Neuronal stem cell (in vitro differentiated cells): ENCODE measurements around the gene CEP170B.
A peak's percentile ranks its signal among the peaks of the same experiment; 100 is the strongest.
"Not testable (repeated sequence)": the region's sequence is repeated elsewhere in the genome, so short reads cannot be mapped to it uniquely, and the experiment has no call there.

Experiments
- DNase-seq: peaks from one replicate; pipeline ENCODE4 v3.0.0-alpha.2; 2013; ENCODE audit warnings: low spot score
- H2AFZ ChIP-seq: one replicate; pipeline ENCODE4 v1.6.1; 2013; ENCODE audit warnings: mild to moderate bottlenecking, low read length, inconsistent platforms
- H2AK5ac ChIP-seq: 2 replicates; pipeline ENCODE4 v1.6.1; 2013; ENCODE audit warnings: low read depth, mild to moderate bottlenecking, inconsistent platforms, low read length, moderate library complexity, mixed read lengths
- H2BK120ac ChIP-seq: 2 replicates; pipeline ENCODE4 v1.6.1; 2013; ENCODE audit warnings: low read depth, mild to moderate bottlenecking, inconsistent platforms, low read length, moderate library complexity, mixed read lengths
- H2BK12ac ChIP-seq: one replicate; pipeline ENCODE4 v1.6.1; 2013; ENCODE audit warnings: low read length, inconsistent platforms
- H2BK15ac ChIP-seq: 2 replicates; pipeline ENCODE4 v1.6.1; 2013; ENCODE audit warnings: mild to moderate bottlenecking, low read length, inconsistent platforms, mixed read lengths
- H2BK5ac ChIP-seq: one replicate; pipeline ENCODE4 v1.6.1; 2013; ENCODE audit warnings: inconsistent platforms, mild to moderate bottlenecking, low read length, moderate library complexity
- H3K14ac ChIP-seq: one replicate; pipeline ENCODE4 v1.6.1; 2013; ENCODE audit warnings: low read length, inconsistent platforms
- H3K18ac ChIP-seq: 2 replicates; pipeline ENCODE4 v1.6.1; 2013; ENCODE audit warnings: low read length, inconsistent platforms
- H3K23ac ChIP-seq: 2 replicates; pipeline ENCODE4 v1.6.1; 2013; ENCODE audit warnings: low read depth, mild to moderate bottlenecking, mixed read lengths, low read length, inconsistent platforms; ENCODE audit not compliant: poor library complexity
- H3K27ac ChIP-seq: replicated peaks from 3 replicates; pipeline ENCODE4 v1.5.1; 2013; ENCODE audit warnings: low read length, inconsistent platforms
- H3K27me3 ChIP-seq, 3 experiments: 2 replicates each; pipeline ENCODE4 v1.6.1; 2013; ENCODE audit warnings: low read length in 3 of 3, mild to moderate bottlenecking in 2 of 3, inconsistent platforms in 1 of 3, low read depth in 1 of 3, mixed read lengths in 1 of 3, moderate library complexity in 1 of 3; ENCODE audit not compliant: control insufficient read depth in 3 of 3, insufficient read depth in 3 of 3
- H3K36me3 ChIP-seq, 2 donors: replicated peaks in 1 of 2; 2 replicates each; pipeline ENCODE4 v1.6.1; 2013; ENCODE audit warnings: low read length in 2 of 2; ENCODE audit not compliant: control insufficient read depth in 2 of 2, insufficient read depth in 2 of 2
- H3K4ac ChIP-seq: 2 replicates; pipeline ENCODE4 v1.6.1; 2013; ENCODE audit warnings: inconsistent platforms, mild to moderate bottlenecking, low read length, moderate library complexity
- H3K4me1 ChIP-seq, 2 donors: 1 replicate in 1 of 2; 2 replicates in 1 of 2; pipeline ENCODE4 v1.6.1; 2013; ENCODE audit warnings: low read length in 2 of 2, low read depth in 1 of 2; ENCODE audit not compliant: control insufficient read depth in 2 of 2, insufficient read depth in 1 of 2
- H3K4me2 ChIP-seq: one replicate; pipeline ENCODE4 v1.6.1; 2013; ENCODE audit warnings: mild to moderate bottlenecking, low read length, inconsistent platforms; ENCODE audit not compliant: insufficient read depth, poor library complexity, severe bottlenecking
- H3K4me3 ChIP-seq, 2 donors: 2 replicates each; pipeline ENCODE4 v1.5.1; 2013; ENCODE audit warnings: low read length in 2 of 2, mild to moderate bottlenecking in 2 of 2, inconsistent platforms in 1 of 2, moderate library complexity in 1 of 2
- H3K79me1 ChIP-seq: one replicate; pipeline ENCODE4 v1.6.1; 2013; ENCODE audit warnings: low read depth, mild to moderate bottlenecking, inconsistent platforms, low read length, moderate library complexity
- H3K9ac ChIP-seq: one replicate; pipeline ENCODE4 v1.6.1; 2013; ENCODE audit warnings: mild to moderate bottlenecking, low read depth, low read length, inconsistent platforms; ENCODE audit not compliant: poor library complexity
- H3K9me3 ChIP-seq, 2 donors: replicated peaks in 1 of 2; 2 replicates each; pipeline versions ENCODE3 to v1.6.1; 2013; ENCODE audit warnings: low read length in 2 of 2, mild to moderate bottlenecking in 2 of 2, inconsistent platforms in 1 of 2, low read depth in 1 of 2, mixed read lengths in 1 of 2, moderate library complexity in 1 of 2; ENCODE audit not compliant: control insufficient read depth in 2 of 2, insufficient read depth in 1 of 2
- H4K8ac ChIP-seq: one replicate; pipeline ENCODE4 v1.6.1; 2013; ENCODE audit warnings: low read depth, mild to moderate bottlenecking, inconsistent platforms, low read length, moderate library complexity
- H4K91ac ChIP-seq: one replicate; pipeline ENCODE4 v1.6.1; 2013; ENCODE audit warnings: low read length, low read depth, mild to moderate bottlenecking, inconsistent platforms; ENCODE audit not compliant: poor library complexity
- WGBS, 2 donors: extraction: QIAGEN DNeasy Blood & Tissue Kit; methylation state at CpG; one replicate each; pipeline ENCODE4 v1.1.7; 2013; ENCODE audit warnings: missing lambda C conversion rate in 2 of 2, mixed read lengths in 1 of 2; ENCODE audit not compliant: insufficient read length in 2 of 2, insufficient replicate concordance in 1 of 2; ENCODE audit errors: extremely low coverage in 2 of 2; 5-methylcytosine and 5-hydroxymethylcytosine counted together

The CEP170B gene

DNA sequence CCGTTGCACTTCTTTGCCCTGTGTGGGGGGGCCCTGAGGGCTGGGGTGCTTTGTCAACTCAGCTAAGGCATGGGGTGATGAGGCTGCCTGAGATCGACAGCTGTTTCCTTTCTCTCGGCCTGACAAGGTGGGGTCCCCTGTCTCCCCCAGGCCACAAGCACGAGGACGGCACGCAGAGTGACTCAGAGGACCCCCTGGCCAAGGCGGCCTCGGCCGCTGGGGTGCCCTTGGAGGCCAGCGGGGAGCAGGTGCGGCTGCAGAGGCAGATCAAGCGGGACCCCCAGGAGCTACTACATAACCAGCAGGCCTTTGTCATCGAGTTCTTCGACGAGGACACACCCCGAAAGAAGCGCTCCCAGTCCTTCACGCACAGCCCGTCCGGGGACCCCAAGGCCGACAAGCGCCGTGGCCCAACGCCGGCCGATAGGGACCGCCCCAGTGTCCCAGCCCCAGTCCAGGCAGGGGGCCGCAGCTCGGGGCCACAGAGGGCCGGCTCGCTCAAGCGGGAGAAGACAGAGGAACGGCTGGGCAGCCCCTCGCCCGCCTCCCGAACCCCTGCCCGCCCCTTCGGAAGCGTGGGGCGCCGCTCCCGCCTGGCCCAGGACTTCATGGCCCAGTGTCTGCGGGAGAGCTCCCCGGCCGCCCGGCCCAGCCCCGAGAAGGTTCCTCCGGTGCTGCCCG is 18.8 kb downstream of the CEP170B start:
- DNase-seq, result no peak
- H4K8ac ChIP-seq, result peak overlapping the region; percentile 43

GRCh38 chr14:104884381-104884780 is 19.3 kb downstream of the CEP170B start:
- H4K91ac ChIP-seq, H3K4me1 ChIP-seq, H3K27me3 ChIP-seq, H2BK15ac ChIP-seq, H3K4me2 ChIP-seq, H3K27ac ChIP-seq, DNase-seq, H3K23ac ChIP-seq, H2BK120ac ChIP-seq, H3K9ac ChIP-seq, H3K9me3 ChIP-seq, H3K4ac ChIP-seq, H3K14ac ChIP-seq, H4K8ac ChIP-seq, H2BK5ac ChIP-seq, H3K79me1 ChIP-seq, H3K4me3 ChIP-seq, H3K18ac ChIP-seq, H2BK12ac ChIP-seq, H2AK5ac ChIP-seq, H2AFZ ChIP-seq: not testable (repeated sequence)
- H3K36me3 ChIP-seq, result peaks cover 11 to 12% of the 10 kb centered on the region in 2 donors
- WGBS, 2 donors, result no CpG with 5 or more reads among the region's 34 CpGs

More for the DNA sequence above, 18.8 kb downstream of the CEP170B start:
- peaks cover 11 to 12% of the 10 kb centered on the region in 2 donors for H3K36me3 ChIP-seq
- peaks cover 9% of the 10 kb centered on the region for H3K79me1 ChIP-seq
- no peak overlapping the region for H3K4me3 ChIP-seq
- no peak overlapping the region for H3K4ac ChIP-seq
- H3K4me2 ChIP-seq, result no peak overlapping the region
- no peak overlapping the region for H3K27ac ChIP-seq
- H3K27me3 ChIP-seq, result no peaks in the 10 kb centered on the region
- H3K4me1 ChIP-seq, result peaks cover 0 to 4% of the 10 kb centered on the region in 2 donors
- no peak overlapping the region for H3K9ac ChIP-seq
- no peak overlapping the region for H2BK12ac ChIP-seq
- H2AK5ac ChIP-seq, result no peak overlapping the region
- peak overlapping the region; percentile 13 for H2BK5ac ChIP-seq
- no CpG with 5 or more reads among the region's 49 CpGs for WGBS, 2 donors
- H3K9me3 ChIP-seq, result peaks cover 0 to 2% of the 10 kb centered on the region in 2 donors
- H3K18ac ChIP-seq, result no peak overlapping the region
- H3K14ac ChIP-seq, result no peak overlapping the region
- no peak overlapping the region for H2AFZ ChIP-seq
- no peak overlapping the region for H2BK15ac ChIP-seq
- H3K23ac ChIP-seq, result peak overlapping the region; percentile 85
- no peak overlapping the region for H2BK120ac ChIP-seq
- no peak overlapping the region for H4K91ac ChIP-seq

GRCh38 chr14:104885031-104885972 is 20.2 kb downstream of the CEP170B start:
- Histone ChIP-seq H2AK5ac (no peak overlapping the region), H3K14ac (no peak overlapping the region), H3K9ac (peak overlapping the region; percentile 30), H3K4me2 (no peak overlapping the region), H3K18ac (no peak overlapping the region), H2BK15ac (no peak overlapping the region), H3K4ac (no peak overlapping the region), H3K9me3 (peaks cover 0 to 2% of the 10 kb centered on the region in 2 donors), H3K79me1 (peaks cover 8% of the 10 kb centered on the region), H3K27ac (no peak overlapping the region), H3K4me3 (no peak overlapping the region), H2BK120ac (no peak overlapping the region), H4K91ac (no peak overlapping the region), H3K4me1 (peaks cover 0 to 7% of the 10 kb centered on the region in 2 donors), H2BK12ac (no peak overlapping the region), H2BK5ac (no peak overlapping the region), H3K27me3 (no peaks in the 10 kb centered on the region), H3K23ac (peak overlapping the region; percentile 80), H2AFZ (no peak overlapping the region), H4K8ac (no peak overlapping the region), H3K36me3 (peaks cover 9 to 12% of the 10 kb centered on the region in 2 donors)
- no peak for DNase-seq
- WGBS, 2 donors, result no CpG with 5 or more reads among the region's 38 CpGs
